LNCAP (cell line): ENCODE data around the gene PIK3CA.

Experiments
- TF ChIP-seq, protein P1 (sequence below): fragments of 450-650 bp; IDR thresholded peaks from 2 replicates; pipeline ENCODE4 v1.5.1; 2017; ENCODE audit warnings: mild to moderate bottlenecking

The PIK3CA gene

DNA sequence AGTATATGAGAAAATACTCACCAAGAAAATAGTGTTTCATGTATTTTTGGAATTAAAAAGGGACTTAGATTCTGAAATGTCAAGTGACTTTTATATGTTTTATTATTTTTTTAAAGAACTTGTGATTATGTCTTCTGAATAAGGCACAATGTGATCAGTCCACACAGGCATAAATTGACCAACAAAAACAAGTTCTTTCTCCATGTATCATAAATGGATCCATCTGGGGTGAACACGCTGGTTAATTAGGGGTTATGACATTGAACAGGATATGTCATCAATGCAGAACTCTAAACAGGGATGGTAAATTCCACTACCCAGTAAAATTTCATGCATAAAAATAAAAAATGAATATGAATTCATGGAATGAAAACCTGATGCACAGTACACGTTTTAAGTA is 31.3 kb upstream of the PIK3CA start:
- TF ChIP-seq, protein P1, sequence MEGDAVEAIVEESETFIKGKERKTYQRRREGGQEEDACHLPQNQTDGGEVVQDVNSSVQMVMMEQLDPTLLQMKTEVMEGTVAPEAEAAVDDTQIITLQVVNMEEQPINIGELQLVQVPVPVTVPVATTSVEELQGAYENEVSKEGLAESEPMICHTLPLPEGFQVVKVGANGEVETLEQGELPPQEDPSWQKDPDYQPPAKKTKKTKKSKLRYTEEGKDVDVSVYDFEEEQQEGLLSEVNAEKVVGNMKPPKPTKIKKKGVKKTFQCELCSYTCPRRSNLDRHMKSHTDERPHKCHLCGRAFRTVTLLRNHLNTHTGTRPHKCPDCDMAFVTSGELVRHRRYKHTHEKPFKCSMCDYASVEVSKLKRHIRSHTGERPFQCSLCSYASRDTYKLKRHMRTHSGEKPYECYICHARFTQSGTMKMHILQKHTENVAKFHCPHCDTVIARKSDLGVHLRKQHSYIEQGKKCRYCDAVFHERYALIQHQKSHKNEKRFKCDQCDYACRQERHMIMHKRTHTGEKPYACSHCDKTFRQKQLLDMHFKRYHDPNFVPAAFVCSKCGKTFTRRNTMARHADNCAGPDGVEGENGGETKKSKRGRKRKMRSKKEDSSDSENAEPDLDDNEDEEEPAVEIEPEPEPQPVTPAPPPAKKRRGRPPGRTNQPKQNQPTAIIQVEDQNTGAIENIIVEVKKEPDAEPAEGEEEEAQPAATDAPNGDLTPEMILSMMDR: no peak

DNA sequence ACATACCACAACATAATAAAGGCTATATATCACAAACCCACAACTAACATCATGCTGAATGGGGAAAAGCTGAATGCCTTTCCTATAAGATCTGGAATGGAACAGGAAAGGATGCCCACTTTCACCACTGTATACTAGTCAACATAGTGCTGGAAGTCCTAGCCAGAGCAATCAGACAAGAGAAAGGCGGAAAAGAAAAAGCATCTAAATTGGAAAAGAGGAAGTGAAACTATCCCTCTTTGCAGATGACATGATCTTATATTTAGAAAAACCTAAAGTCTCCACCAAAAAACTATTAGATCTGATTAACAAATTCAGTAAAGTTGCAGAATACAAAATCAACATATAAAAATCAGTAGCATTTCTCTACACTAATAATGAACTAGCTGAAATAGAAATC is 14.6 kb upstream of the PIK3CA start:
- TF ChIP-seq, protein P1: no peak

DNA sequence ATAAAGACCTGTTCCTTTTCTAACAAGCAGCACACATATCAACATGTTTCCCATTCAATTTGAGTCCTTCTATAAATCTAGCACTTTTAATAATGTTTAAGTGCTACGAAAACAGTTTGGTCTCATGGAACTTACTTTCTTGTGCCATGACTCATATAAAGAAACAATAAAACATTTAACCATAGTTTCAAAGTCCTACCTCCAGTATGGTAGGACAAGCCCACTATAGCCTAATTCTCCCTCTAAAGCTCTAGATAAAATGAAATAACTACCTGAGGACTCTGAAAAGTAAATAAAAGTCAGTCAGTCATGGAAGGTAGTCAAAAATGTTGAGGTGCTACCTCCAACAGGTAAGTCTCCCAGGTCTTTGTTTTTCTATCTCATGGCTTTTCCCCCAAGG is 12.0 kb upstream of the PIK3CA start:
- TF ChIP-seq, protein P1: no peak

DNA sequence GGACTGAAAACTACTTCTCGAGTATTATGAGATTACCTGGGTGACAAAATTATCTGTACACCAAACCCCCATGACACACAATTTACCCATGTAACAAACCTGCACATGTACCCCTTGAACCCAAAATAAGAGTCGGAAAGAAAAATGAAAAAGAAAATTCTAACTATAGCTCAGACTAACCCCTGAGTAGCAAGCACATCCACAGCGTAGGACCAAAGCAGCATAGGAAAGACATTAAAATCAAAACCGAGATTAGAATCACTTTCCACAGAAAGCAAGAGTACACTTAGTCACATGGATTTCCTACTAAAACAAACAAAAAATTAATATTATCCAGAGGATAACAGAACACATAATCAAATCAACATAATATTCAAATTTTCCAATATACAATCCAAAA is 6.3 kb upstream of the PIK3CA start:
- TF ChIP-seq, protein P1: no peak

DNA sequence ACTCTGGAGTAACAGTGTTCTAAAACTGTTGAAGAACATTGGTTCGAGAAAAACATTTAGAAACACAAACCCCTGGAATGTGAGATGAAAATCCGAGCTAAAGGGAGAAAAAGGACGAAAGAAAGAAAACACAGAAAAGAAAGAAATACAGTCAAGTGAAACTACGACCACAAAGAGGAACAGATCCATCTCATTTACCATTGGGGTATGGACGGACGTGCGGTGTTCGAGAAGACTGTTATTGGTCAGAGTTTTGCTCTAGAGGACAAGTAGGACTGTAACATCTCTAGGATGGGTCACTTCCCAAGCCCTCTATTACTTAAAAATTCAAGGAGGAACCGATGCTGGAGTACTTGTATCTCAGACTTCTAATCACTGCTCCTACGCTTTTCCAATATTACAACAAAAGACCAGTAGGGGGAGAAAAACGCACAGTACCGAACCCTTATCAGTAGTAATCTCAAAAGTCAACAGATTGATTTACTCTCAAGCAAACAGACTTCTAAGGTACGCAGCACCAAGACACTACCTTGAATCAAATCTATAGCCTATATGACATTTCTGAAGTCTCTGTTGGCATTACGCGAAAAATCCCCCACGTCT is 1.1 kb upstream of the PIK3CA start:
- TF ChIP-seq, protein P1: peak; percentile 65

DNA sequence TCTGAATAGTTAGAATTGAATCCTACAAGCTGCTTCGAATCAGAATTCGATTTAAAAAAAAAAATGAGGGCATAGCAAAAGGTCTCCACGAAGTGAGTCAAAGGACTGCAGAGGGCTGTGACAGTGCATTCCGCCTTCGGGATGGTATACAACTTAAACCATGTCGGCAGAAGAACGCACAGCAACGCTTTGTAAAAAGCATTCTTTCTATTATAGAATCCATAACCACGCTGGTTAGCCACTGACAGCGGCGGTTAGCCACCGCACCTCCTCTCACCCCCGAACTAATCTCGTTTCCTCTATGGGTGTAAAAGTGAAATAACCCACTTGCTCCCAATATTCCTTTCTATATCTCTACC is 664 bp upstream of the PIK3CA start:
- TF ChIP-seq, protein P1: no peak

DNA sequence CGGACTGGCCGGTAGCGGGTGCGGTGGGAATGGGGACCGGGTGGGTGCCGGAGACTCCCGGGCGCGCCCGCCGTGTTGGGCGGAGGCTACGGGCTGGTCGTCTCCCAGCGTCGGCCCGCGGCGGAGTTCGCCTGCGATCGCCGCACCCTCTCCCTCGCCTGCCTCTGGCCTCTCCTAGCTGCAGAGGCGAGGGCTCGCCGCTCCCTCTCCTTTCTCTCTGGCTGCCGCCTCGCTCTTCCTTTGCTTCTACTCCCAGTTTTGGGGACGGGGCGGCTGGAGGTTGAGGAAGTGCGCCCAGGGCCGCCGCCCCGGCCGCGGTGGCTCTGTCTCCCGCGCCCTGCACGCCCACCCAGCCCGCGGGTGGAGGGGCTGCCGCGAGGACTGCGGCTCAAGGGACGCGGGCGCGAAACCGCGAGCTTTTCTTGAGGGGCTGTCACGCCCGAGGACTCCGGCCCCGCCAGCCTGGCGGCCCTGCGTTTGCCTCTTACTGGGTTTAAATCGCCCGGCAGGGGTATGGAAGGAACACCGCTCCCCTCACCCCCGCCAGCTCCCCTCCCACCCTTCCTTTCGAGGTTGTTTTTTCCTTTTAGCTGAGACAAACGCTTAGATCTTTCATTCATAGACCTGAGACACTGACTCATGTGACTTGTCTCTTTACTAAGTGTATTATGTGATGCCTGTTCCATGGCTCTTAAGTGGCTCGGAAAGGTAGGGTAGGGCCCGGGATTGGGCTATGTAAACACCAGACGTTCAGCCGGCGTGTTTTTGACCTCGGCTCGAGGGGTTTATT is 654 bp downstream of the PIK3CA start:
- TF ChIP-seq, protein P1: no peak
